ENCODE measurements around the gene CGB3.

Gene CGB3

DNA sequence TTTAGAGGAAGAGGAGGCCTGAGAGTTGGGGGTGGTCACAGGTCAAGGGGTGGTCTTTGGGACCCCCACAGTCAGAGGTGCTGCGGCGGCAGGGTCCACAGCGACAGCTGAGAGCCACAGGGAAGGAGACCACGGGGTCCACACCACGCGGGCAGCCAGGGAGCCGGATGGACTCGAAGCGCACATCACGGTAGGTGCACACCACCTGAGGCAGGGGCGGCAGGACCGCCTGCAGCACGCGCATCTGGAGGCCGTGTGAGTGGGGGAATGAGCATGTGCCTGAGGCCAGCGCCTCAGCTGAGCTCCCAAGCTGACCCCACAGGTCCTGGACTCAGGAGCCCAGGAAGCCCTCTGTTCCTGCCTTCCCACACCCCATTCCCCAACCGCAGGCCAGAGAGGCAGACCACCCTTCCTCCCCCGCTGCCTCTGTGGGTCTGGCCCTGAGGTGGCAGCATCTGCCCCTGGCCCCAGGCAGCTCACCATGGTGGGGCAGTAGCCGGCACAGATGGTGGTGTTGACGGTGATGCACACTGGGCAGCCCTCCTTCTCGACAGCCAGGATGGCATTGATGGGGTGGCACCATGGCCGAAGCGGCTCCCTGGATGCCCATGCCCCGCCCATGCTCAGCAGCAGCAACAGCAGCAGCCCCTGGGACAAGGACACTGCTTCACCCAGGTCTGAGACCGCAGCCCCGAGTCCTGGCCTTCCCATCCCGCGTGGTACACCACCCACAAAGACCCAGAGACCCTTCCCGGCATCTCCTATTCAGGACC is 7.9 kb downstream of the CGB3 start:
- DNase-seq (ENCODE audit: low read depth in 1 of 2, low spot score in 1 of 2): no peak

DNA sequence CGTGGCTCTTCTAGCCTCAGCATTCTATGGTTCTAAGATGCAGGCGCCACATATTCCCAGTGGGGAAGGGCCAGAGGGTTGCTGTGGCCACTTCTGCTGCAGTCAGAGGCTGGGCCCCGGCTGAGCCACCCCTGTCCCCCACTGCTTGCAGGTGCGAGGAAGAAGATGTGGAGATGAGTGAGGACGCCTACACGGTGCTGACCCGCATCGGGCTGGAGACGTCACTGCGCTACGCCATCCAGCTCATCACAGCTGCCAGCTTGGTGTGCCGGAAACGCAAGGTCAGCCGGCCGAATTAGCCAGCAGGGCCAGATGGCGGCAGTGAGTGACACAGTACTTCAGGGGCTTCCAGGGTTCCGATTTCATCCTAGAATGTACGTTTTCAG is 9.3 kb downstream of the CGB3 start:
- DNase-seq (ENCODE audit: low read depth in 1 of 2, low spot score in 1 of 2): no peak

DNA sequence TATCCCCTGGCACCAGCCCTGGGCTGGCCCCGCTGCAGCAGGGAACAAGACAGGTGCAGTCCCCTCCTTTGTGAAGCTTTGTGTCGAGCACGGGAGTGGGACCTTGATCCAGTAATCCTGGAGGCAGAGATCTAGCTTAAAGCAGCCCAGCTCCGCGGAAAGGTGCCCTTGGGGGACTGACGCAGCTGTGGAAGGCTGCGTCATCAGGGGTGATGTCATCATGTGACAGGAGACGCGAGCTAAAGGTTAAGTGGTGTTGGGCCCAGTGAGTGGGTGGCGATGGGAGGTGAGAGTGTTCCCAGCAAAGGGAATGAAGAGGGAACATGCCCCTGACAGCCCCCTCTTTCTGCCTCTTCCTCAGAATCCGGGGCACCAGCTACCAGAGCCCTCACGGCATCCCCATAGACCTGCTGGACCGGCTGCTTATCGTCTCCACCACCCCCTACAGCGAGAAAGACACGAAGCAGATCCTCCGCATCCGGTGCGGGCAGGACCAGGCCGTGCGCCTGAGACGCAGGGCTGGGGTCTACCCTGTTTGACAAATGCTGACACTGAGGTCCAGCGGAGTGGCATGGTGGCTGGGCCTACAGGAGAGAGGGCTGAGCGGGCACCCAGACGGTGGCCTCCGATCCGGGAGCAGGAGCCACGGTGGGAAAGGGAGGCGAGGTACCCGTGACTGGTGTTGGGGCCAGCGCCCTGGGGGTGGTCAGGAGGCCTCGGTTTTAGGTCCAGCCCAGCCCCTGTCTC is 9.8 kb downstream of the CGB3 start:
- no peak for DNase-seq (ENCODE audit: low read depth in 1 of 2, low spot score in 1 of 2)

DNA sequence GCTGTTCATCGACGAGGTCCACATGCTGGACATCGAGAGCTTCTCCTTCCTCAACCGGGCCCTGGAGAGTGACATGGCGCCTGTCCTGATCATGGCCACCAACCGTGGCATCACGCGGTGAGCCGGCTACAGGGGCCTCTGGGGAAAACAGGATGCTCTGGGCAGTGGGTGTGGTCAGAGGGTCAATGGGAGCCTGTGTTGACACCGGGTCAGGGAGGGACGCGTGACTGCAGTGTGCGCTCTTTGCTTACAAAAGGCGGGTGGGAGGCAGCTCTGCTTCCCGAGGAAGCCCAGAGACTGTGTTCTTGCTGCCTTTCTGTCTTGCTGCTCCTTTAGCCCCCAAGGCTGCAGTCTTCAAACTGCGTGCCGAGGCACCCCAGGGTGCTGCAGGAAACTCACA is 12.9 kb downstream of the CGB3 start:
- no peak for DNase-seq (ENCODE audit: low read depth in 1 of 2, low spot score in 1 of 2)

DNA sequence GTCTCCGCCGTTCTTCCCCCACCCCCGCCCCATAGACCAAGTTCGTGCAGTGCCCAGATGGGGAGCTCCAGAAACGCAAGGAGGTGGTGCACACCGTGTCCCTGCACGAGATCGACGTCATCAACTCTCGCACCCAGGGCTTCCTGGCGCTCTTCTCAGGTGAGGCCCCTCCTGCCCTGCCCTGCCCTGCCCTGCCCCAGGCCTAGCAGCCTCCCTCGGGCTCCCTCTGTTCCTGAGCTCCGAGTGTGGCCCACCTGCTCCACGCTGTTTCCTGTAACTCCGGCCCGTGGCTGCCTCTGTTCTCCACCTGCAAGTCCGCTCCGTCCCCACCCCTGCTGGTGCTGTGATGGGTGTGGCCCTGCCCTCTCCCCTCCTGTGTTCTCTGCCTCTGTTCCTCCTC is 13.7 kb downstream of the CGB3 start:
- DNase-seq (ENCODE audit: low read depth in 1 of 2, low spot score in 1 of 2): no peak

DNA sequence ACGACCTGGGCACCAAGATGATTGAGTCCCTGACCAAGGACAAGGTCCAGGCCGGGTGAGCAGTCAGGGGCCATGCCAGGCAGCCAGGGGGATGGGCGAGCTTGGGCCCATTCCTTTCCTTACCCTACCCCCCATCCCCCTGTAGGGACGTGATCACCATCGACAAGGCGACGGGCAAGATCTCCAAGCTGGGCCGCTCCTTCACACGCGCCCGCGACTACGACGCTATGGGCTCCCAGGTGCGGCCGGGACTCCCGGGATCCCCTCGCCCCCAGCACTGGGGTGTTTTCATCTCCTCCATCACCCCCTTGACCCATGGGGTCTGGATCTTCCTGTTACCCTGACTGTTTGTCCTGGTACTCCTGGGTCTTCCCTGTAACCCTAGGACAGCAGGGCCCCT is 14.3 kb downstream of the CGB3 start:
- no peak for DNase-seq (ENCODE audit: low read depth in 1 of 2, low spot score in 1 of 2)

DNA sequence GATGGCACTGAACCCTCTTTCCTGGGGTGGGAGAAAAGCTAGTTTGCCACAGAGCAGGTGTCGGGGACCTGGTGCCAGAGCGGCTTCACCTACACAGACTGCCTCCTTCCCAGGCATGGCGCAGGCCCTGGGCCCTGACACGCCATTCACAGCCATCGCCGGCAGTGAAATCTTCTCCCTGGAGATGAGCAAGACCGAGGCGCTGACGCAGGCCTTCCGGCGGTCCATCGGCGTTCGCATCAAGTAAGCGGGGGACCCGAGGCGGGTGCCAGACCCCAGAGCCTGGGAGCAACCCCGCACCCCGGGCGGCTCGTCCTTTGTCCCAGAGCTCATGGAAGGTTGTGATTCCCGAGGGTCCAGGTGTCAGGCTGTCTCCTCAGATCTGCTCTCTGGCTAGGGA is 17.2 kb downstream of the CGB3 start:
- no peak for DNase-seq (ENCODE audit: low read depth in 1 of 2, low spot score in 1 of 2)

DNA sequence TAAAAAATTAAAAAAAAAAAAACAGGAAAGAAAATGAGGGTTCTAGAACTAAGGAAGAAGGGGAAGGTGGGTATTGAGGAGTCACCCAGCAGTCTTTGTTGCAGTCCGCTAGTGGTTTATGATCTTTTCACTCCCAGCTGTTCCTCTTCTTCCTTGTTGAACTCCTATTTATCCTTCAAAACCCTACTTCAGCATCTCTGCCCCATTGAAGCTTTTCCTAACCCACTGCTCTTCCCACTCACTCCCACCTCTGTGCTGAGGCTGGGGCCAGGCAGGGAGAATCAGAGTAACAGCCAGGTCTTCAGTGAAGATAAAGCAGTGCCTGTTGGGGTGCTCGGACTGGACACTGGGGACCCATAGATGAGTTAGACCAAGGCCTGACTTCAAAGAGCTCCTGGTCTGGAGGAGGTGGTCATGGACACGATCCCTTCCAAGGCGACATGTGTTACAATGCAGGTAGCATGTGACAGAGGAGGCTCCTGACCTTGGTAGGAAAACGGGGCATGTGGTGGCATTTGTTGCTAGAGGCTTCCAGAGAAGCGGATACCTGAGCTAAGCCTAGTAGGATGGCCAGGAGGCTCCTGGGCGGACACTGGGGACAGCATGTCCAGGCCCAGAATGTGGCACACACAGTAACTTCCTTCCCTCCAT is 19.0 kb downstream of the CGB3 start:
- no peak for DNase-seq (ENCODE audit: low read depth in 1 of 2, low spot score in 1 of 2)

DNA sequence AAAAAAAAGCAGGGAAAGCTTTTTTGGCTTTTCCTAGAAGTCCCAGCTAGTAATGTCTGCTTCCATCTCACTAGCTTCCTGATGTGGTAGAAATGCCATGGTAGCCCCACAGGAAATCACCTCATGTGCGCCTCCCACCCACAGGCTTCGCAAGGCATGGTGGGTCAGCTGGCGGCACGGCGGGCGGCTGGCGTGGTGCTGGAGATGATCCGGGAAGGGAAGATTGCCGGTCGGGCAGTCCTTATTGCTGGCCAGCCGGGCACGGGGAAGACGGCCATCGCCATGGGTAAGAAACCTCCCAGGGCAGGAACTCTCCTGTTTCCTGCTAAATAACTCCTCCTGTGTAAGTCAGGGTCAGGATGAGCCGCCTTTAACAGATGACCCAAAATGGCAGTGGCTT is 20.0 kb downstream of the CGB3 start:
- DNase-seq (ENCODE audit: low read depth in 1 of 2, low spot score in 1 of 2): no peak

DNA sequence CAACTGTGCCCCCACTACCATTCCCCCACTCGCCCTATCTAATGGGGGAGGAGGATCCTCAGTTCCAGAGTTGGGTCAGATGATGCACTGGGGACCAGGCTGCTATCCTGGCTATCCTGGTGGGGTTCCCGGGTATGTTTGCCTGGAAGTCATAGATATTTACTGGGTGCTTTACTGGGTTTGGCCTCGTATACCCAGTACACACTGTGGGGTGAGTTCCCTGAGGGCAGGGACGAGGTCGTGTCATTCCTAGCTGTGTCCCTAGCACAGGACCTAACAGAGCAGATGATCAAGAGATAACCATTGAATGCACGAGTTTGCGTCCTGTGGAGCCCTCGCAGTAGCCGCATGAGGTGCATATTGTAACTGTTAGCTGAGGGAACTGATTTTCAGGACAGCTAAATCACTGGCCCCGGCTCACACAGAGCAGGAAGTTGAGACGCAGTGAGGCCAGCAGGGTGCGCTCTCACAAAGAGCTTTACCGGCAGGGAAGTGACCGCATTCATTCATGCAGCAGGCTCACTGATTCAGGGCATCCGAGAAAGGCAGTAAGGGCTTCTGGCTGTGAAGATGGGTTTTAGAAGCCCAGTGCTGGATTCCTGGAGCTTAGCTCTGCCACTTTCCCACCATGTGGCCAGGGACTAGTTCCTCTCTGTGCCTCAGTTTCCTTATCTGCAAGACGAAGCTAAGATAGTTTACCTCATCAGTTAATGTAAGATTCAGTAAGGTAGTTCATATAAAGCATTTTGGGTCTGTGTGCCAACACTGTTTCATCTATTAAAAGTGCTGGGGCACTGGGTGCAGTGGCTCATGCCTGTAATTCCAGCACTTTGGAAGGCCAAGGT is 24.4 kb downstream of the CGB3 start:
- DNase-seq (ENCODE audit: low read depth in 1 of 2, low spot score in 1 of 2): peak; percentile 38 to 57

DNA sequence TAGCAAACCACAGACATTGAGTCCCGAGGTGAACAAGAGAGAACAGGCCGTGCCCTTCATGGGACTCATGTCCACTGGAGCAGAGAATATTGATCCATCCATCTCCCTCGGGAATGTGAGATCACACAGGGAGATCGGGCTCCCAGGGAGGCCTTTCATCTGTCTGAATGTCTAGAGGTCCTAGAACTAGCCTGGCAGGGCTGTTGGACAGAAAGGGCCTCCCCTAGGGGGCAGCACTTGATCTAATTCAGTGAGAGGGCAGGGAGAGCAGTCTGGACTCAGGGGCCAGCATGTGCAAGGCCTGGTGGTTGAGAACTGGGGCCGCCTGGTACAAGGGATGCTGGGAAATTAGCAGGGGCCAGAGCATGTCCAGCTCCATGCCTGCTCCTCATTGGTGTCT is 26.2 kb downstream of the CGB3 start:
- no peak for DNase-seq (ENCODE audit: low read depth in 1 of 2, low spot score in 1 of 2)

DNA sequence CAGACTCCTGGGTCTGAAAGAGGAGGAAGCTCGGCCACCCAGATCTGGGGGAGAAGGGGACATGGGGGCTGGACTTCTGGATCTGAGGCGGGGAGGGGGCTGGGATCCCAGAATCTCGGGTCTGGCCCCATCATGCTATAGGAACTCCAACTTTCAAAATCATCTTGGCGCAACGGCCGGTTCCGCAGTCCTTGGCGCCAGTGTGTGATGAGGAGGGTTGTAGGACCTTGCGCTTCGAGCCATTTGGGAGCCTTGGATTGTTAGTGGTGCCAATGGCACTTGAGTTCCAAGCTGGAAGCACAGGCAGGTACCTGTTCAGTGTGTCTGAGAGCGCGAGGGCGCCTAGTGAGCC is 30.1 kb downstream of the CGB3 start:
- no peak for DNase-seq (ENCODE audit: low read depth in 1 of 2, low spot score in 1 of 2)

DNA sequence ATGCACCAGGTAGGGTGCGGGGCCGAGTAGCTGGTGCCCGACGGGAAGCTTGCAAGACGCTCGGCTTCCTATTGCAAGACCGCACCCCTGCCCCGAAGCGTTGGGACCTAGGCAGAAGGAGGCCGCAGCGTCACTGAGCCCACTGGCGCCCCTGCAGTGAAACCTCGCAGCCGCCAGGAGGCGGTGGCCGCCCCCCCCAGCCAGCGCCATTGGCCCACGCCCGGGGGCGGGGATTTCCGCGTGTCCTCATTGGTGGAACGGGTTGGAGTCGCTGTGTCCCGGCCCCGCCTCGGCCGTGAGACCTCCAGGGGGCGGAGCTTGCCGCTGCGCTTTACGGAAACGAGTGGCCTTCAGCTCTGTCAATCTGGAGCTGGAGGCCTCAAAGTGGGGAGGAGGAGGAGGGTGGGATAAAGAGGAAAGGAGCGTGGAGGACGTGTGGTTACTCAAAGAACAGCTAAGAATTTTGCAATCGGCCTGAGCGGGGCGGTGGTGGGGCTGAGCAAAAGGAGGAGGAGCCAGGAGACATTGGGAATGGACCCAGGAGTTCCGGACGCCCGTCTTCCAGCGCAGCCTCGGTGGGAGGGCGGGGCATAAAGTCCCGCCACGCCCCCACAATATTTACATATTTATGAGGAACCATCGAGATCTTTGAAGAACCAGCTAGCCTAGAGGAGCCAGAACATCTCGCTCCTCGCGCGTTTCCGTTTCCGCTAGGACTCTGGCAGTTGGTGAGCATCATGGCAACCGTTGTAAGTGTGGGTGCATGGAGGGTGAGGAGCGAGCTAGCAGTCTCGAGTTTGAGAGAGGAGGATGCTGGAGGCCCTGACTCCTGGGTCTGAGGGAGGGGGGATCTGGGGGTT is 30.7 kb downstream of the CGB3 start, which contains the start of the genes GYS1 and RUVBL2:
GYS1 (minus strand) TSS at position 135 of the 860 bp plus-strand sequence. CDS start 197 bp downstream, outside the sequence.
RUVBL2 (plus strand) TSS at position 713 of the 860 bp plus-strand sequence; CDS start at position 738, 25 bp downstream.
- peak; percentile 98 to 99 for DNase-seq (ENCODE audit: low read depth in 1 of 2, low spot score in 1 of 2)

DNA sequence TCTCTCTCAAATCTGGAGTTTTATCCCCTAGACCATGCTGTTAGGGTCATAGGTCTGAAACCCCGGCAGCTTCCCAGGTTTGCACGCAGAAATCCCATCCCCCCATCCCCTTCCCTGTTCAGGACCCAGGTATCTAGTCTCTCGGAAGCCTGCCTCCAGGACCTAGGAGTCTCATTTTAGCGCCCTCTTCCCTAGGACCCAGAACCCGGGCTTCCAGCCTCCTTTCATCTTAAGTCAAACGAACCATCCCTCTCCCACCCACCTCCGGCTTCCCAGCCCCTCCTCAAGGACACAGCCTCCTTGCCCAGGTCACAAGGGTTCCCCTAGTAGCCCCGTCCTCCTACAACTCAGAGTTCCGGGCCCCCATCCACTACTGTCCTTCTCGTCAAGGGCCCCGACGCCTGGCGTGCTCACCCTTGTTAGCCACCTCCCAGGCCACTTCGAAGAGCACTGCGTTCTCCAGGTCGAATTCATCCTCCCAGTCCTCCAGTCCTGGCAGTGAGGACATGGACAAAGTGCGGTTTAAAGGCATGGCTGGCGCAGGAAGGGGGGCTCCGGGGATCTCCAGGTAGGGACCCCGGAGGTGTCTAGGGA is 31.5 kb downstream of the CGB3 start:
- DNase-seq (ENCODE audit: low read depth in 1 of 2, low spot score in 1 of 2): no peak

DNA sequence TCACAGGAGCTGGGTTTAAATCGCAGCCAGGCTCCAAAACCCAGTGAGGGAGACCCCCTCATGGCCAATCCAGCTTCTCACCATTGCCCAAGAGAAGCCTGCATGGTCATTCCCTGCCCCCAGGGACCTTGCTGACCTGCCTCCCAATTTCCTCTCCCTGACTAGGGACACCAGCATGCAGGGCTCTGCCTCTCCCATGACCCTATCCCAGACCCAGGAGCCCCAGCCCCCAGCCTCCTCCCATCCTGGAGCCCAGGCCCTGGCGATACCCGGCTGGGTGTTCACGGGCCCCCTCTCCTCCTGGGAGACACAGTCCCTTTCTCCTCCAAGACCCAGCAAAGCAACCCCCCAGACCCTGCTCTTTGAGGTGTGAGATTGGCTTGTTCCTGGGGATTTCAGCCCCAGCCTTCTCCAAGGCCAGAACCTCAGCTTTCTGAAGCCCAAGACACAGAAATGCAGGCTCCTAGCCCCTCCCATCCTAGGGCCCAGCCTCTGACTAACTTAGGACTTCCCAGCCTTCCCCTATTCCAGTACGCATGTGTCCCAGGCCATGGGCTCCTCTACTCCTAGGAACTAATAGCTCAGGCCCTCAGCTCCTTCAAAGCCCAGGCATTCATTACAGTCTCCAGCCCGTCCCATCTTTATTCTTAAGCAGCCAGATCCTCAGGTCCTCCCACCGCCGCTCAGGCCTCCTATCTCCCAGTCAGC is 32.1 kb downstream of the CGB3 start:
- no peak for DNase-seq (ENCODE audit: low read depth in 1 of 2, low spot score in 1 of 2)

DNA sequence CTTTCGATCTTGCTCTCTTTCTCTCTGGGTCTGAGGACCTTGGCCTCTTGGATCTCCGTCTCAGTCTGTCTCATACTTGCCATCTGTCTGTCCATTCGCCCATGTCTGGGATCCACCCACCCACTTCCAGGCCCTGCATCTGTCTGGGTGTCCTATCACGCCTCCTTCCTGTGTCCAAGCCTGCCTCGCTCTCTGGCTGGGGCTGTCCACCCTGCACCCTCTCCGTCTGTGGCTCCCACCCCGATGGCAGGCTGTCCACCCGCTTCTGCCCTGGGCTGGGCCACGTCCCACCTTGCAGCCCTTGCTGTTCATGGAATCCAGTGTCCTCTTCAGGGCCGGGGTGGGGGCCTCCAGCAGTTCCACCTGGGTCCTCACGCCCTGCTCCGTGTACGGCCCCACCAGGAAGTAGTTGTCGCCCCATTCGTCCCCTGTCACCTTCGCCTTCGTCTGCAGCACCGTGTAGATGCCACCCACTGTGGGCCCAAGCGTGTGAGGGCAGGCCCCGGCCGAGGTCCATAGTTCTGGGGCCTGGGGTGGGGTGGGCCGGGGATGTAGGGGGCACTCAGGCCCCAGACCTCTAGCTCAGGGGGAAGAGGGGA is 33.0 kb downstream of the CGB3 start:
- no peak for DNase-seq (ENCODE audit: low read depth in 1 of 2, low spot score in 1 of 2)

DNA sequence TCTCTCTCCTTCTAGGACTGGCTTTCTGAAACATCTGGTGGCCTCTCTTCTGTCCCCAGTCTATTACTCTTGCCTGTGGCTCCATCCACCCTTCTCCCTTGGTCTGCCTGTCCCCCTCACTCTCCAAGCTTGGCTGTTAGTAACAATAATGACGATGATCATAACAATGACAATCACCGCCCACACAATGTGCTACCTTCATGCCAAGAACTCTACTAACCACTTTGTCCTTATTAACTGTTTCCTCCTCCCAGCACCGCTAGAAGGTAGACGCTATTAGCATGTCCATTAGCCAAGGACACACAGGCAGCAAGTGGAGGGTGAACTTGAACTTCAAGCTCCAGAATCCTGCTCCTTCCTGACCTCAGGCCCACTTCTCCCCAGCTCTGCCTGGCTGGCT is 33.7 kb downstream of the CGB3 start:
- DNase-seq (ENCODE audit: low read depth in 1 of 2, low spot score in 1 of 2): no peak

DNA sequence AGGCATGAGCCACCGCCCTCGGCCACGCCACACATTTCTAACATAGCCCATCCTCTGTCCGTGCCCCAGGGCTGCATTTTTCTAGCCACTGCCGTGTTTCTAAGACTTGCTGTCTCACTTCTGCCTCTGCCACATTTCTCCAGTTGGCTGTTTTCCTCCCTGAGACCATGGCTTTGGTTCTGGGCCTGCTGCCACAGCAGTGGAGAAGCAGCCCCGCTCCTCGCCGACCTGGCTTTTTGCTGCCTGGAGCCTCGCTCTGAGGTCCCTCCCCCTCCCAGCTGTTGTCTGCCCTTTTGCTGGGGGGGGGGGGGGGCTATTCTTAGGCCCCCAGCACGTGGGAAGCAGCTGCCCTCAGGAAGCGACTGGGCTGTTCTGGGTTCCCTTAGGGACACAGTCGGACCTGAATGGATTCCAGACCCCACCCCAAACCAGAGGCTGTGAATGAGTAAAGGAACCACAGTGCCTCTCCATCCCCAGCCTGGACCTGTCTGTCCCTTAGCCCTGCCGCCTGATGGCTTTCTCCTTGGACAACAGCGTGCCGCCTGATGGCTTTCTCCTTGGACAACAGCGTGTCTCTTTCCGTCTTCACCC is 34.3 kb downstream of the CGB3 start:
- DNase-seq (ENCODE audit: low read depth in 1 of 2, low spot score in 1 of 2): no peak

Data from activated T-helper 1 cell treated with anti-CD3 and anti-CD28 coated beads, Interleukin-2, amount 50 U/mL, for 16 hours (primary cell).